Fibroblast of villous mesenchyme (primary cell): ENCODE measurements around the gene CHPT1. TPM values are rescaled to one million over a fixed set of nuclear protein-coding genes. Genes with fewer than 3 reads are reported as not detected.

Experiments
- DNase-seq: peaks from one replicate; pipeline ENCODE4 v3.0.0-alpha.2; 2010; ENCODE audit warnings: low read depth
- H3K4me3 ChIP-seq: 2 replicates; pipeline ENCODE4 v1.5.1; 2011; ENCODE audit warnings: low read depth, mild to moderate bottlenecking, low read length
- small RNA-seq: library from RNA; depleted of rRNA; stranded (forward); fragments of <200 nt; gene quantifications from one replicate; pipeline ENCODE3, GENCODE V24; 2012
- total RNA-seq: library from RNA; depleted of rRNA; stranded (reverse); fragments of >200 nt; gene quantifications from 2 replicates; pipeline ENCODE4 v1.2.3, GENCODE V29; 2012
- TF ChIP-seq, protein P1 (sequence below): IDR thresholded peaks from 2 replicates; pipeline ENCODE4 v1.5.1; 2012; ENCODE audit warnings: low read depth, mild to moderate bottlenecking, low read length; ENCODE audit not compliant: insufficient read depth

Gene CHPT1
- total RNA-seq, 1 donor: 35.4 TPM

DNA sequence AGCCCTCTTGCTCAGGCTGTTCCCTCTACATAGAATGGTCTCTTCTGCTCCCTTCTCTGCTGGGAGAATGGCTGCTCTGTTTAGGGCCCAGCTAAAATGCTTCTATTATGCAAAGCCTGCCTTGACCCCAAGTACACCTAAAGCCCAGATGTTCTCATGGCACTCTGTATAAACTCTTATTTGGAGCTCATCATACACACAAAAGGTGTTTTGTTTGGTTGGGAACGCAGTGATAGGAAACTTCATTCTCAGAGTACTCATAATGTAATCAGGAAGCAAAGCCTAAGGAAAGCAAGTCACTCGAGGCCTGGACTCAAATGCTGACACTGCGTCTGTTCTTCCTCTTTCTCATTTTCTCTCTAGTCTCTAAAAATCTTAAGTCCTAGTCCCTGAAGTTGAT is 80.0 kb downstream of the CHPT1 start:
- no peak for DNase-seq
- TF ChIP-seq, protein P1, sequence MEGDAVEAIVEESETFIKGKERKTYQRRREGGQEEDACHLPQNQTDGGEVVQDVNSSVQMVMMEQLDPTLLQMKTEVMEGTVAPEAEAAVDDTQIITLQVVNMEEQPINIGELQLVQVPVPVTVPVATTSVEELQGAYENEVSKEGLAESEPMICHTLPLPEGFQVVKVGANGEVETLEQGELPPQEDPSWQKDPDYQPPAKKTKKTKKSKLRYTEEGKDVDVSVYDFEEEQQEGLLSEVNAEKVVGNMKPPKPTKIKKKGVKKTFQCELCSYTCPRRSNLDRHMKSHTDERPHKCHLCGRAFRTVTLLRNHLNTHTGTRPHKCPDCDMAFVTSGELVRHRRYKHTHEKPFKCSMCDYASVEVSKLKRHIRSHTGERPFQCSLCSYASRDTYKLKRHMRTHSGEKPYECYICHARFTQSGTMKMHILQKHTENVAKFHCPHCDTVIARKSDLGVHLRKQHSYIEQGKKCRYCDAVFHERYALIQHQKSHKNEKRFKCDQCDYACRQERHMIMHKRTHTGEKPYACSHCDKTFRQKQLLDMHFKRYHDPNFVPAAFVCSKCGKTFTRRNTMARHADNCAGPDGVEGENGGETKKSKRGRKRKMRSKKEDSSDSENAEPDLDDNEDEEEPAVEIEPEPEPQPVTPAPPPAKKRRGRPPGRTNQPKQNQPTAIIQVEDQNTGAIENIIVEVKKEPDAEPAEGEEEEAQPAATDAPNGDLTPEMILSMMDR: no peak
- H3K4me3 ChIP-seq: no peak overlapping the region

DNA sequence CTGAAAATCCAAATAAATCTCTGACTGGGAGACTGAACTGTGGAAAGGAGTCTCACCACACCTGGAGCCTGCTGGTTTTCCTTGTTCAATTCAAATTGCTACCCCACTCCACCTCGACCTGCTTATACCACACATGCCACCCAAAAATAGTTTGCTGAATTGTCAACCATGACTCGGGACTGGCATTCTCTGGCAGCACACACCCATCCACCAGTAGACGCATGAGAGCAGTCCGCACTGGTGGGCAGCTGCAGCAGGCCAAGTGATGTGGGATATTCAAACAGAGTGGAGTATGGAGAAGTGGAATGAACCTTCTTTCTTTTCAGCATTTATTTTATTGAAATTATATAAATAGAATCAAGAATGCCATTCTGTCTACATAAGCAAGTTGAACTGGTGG is 80.5 kb downstream of the CHPT1 start:
- no peak for DNase-seq
- TF ChIP-seq, protein P1: no peak

More for the DNA sequence above, 80.5 kb downstream of the CHPT1 start:
- no peak overlapping the region for H3K4me3 ChIP-seq

Small RNA genes lying within 50 kb of the gene (small RNA-seq; reads per million reads assigned to genes)
- not detected for gene RNU6-101P
- not detected for gene RNY1P16

Other genes starting within 250 kb of the CHPT1 start
- not detected in 2 replicates for gene SPIC, start 222.3 kb upstream of the CHPT1 start, total RNA-seq
- gene MYBPC1, start 102.7 kb upstream of the CHPT1 start, total RNA-seq: not detected in 2 replicates
- gene SYCP3, start 41.8 kb downstream of the CHPT1 start, total RNA-seq: under 0.01 and 0.32 TPM in 2 replicates
- gene GNPTAB, start 133.3 kb downstream of the CHPT1 start, total RNA-seq: 39.3 and 86.8 TPM in 2 replicates
- 95.7 and 344 TPM in 2 replicates for gene DRAM1, start 179.9 kb downstream of the CHPT1 start, total RNA-seq